B cell (primary cell): Measurements from ENCODE around the gene SLC25A24.

Source experiments
- EZH2 ChIP-seq: IDR thresholded peaks from 2 replicates; pipeline ENCODE4 v1.6.1; 2012; ENCODE audit warnings: borderline replicate concordance, low read depth, mild to moderate bottlenecking, moderate library complexity, low read length; ENCODE audit not compliant: insufficient read depth, poor library complexity, severe bottlenecking
- TF ChIP-seq, protein P1 (sequence below): fragments of 200-600 bp; IDR thresholded peaks from one replicate; pipeline ENCODE4 v1.8.0; 2022; ENCODE audit warnings: antibody characterized with exemption, mild to moderate bottlenecking

DNA sequence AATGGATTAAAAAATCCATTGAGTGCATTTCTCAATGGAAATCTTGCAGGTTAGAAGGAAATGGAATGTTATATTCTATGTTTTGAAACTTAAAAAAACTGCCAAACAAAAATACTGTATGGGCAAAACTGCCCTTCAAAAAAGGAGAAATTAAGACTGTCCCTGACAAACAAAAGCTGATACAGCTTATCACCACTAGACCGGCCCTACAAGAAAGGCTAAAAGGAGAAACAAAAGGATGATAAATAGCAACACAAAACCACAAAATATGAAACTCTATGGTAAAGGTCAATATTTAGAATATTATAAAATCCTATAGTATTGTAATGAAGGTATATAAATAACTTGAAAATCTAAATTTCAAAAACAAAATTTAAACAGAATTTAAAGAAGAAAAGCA lies 60.0 kb downstream of the SLC25A24 start:
- TF ChIP-seq, protein P1, sequence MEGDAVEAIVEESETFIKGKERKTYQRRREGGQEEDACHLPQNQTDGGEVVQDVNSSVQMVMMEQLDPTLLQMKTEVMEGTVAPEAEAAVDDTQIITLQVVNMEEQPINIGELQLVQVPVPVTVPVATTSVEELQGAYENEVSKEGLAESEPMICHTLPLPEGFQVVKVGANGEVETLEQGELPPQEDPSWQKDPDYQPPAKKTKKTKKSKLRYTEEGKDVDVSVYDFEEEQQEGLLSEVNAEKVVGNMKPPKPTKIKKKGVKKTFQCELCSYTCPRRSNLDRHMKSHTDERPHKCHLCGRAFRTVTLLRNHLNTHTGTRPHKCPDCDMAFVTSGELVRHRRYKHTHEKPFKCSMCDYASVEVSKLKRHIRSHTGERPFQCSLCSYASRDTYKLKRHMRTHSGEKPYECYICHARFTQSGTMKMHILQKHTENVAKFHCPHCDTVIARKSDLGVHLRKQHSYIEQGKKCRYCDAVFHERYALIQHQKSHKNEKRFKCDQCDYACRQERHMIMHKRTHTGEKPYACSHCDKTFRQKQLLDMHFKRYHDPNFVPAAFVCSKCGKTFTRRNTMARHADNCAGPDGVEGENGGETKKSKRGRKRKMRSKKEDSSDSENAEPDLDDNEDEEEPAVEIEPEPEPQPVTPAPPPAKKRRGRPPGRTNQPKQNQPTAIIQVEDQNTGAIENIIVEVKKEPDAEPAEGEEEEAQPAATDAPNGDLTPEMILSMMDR: no peak
- TF ChIP-seq EZH2: no peak
